IMR-90 (cell line): ENCODE data around the gene USP9X. TPM values are rescaled to one million over a fixed set of nuclear protein-coding genes. Genes with fewer than 3 reads are reported as not detected.

ENCODE experiments used
- ATAC-seq: fragments of 200-7000 bp; cut with Tn5 transposase; 2 replicates; pipeline ENCODE4 v1.9.1; 2020; ENCODE audit warnings: low read depth, mild to moderate bottlenecking, moderate library complexity
- BruUV-seq: library from RNA; stranded (reverse); fragments of 400-500 nt; replicated peaks from 2 replicates; lab custom pipeline; 2021; lab: Mats Ljungman, UMichigan
- CTCF ChIA-PET: fragments of 300-600 bp; formaldehyde crosslinking; extraction: SDS; loops from one replicate; lab custom pipeline; 2021; ENCODE audit warnings: antibody characterized with exemption; lab: Yijun Ruan, JAX
- POLR2A ChIA-PET: fragments of 300-600 bp; sonication (Branson Sonifier 250); formaldehyde crosslinking; loops from one replicate; lab custom pipeline; 2022; ENCODE audit warnings: antibody characterized with exemption; ENCODE audit not compliant: unreplicated experiment; lab: Charles Lee
- DNase-seq: peaks from one replicate; pipeline ENCODE4 v3.0.0; 2013
- H2AFZ ChIP-seq: replicated peaks from 2 replicates; pipeline ENCODE3; 2013; ENCODE audit warnings: low read length, mild to moderate bottlenecking; ENCODE audit not compliant: poor library complexity
- H2AK5ac ChIP-seq: 2 replicates; pipeline ENCODE4 v1.6.1; 2013; ENCODE audit warnings: low read depth, low read length, inconsistent platforms
- H2AK9ac ChIP-seq: replicated peaks from 2 replicates; pipeline ENCODE3; 2013; ENCODE audit warnings: mild to moderate bottlenecking, low read depth, low read length, moderate library complexity; ENCODE audit not compliant: poor library complexity
- H2BK120ac ChIP-seq: 2 replicates; pipeline ENCODE4 v1.6.1; 2013; ENCODE audit warnings: low read depth, low read length, inconsistent platforms
- H2BK15ac ChIP-seq: 3 replicates; pipeline ENCODE4 v1.6.1; 2013; ENCODE audit warnings: low read depth, low read length, inconsistent platforms
- H2BK20ac ChIP-seq: 2 replicates; pipeline ENCODE4 v1.6.1; 2013; ENCODE audit warnings: low read depth, mild to moderate bottlenecking, inconsistent platforms, low read length, moderate library complexity
- H2BK5ac ChIP-seq: 2 replicates; pipeline ENCODE4 v1.6.1; 2013; ENCODE audit warnings: mild to moderate bottlenecking, low read depth, low read length, inconsistent platforms; ENCODE audit not compliant: poor library complexity, severe bottlenecking
- H3K14ac ChIP-seq: replicated peaks from 2 replicates; pipeline ENCODE4 v1.6.1; 2013; ENCODE audit warnings: low read depth, low read length, inconsistent platforms
- H3K18ac ChIP-seq: 2 replicates; pipeline ENCODE4 v1.6.1; 2013; ENCODE audit warnings: low read depth, low read length, control low read depth
- H3K23ac ChIP-seq: 2 replicates; pipeline ENCODE4 v1.6.1; 2013; ENCODE audit warnings: low read depth, low read length, inconsistent platforms
- H3K27ac ChIP-seq: 2 replicates; pipeline ENCODE4 v1.5.1; 2013; ENCODE audit warnings: mild to moderate bottlenecking, control low read depth, low read length; ENCODE audit not compliant: insufficient read depth
- H3K27me3 ChIP-seq: 2 replicates; pipeline ENCODE4 v1.6.1; 2013; ENCODE audit warnings: low read length; ENCODE audit not compliant: control insufficient read depth, insufficient read depth
- H3K36me3 ChIP-seq: 2 replicates; pipeline ENCODE4 v1.6.1; 2013; ENCODE audit warnings: low read length, mixed read lengths; ENCODE audit not compliant: control insufficient read depth, insufficient read depth
- H3K4ac ChIP-seq: 2 replicates; pipeline ENCODE4 v1.6.1; 2013; ENCODE audit warnings: low read depth, low read length, inconsistent platforms
- H3K4me1 ChIP-seq: 2 replicates; pipeline ENCODE4 v1.6.1; 2013; ENCODE audit warnings: low read length, mixed read lengths; ENCODE audit not compliant: control insufficient read depth, insufficient read depth
- H3K4me2 ChIP-seq: 2 replicates; pipeline ENCODE4 v1.6.1; 2013; ENCODE audit warnings: low read depth, mild to moderate bottlenecking, control low read depth, low read length, moderate library complexity
- H3K4me3 ChIP-seq: 2 replicates; pipeline ENCODE4 v1.5.1; 2013; ENCODE audit warnings: low read depth, mild to moderate bottlenecking, control low read depth, low read length, moderate library complexity; ENCODE audit not compliant: insufficient read depth
- H3K56ac ChIP-seq: 2 replicates; pipeline ENCODE4 v1.6.1; 2013; ENCODE audit warnings: low read length, inconsistent platforms; ENCODE audit not compliant: insufficient read depth; ENCODE audit errors: extremely low read depth
- H3K79me1 ChIP-seq, 2 experiments: 2 replicates each; pipeline ENCODE4 v1.6.1; 2013; ENCODE audit warnings: low read length in 2 of 2, inconsistent platforms in 1 of 2, low read depth in 1 of 2
- H3K9ac ChIP-seq: 2 replicates; pipeline ENCODE4 v1.6.1; 2013; ENCODE audit warnings: low read depth, low read length, control low read depth
- H3K9me1 ChIP-seq: 2 replicates; pipeline ENCODE4 v1.6.1; 2013; ENCODE audit warnings: low read length, inconsistent platforms; ENCODE audit not compliant: insufficient read depth
- H3K9me3 ChIP-seq: 2 replicates; pipeline ENCODE4 v1.6.1; 2013; ENCODE audit warnings: low read length; ENCODE audit not compliant: control insufficient read depth, insufficient read depth
- H4K20me1 ChIP-seq: 2 replicates; pipeline ENCODE4 v1.6.1; 2013; ENCODE audit warnings: low read length, inconsistent platforms; ENCODE audit not compliant: insufficient read depth
- H4K5ac ChIP-seq: 2 replicates; pipeline ENCODE4 v1.6.1; 2013; ENCODE audit warnings: mild to moderate bottlenecking, low read depth, low read length, control low read depth
- H4K8ac ChIP-seq, 2 experiments: 2 replicates each; pipeline ENCODE4 v1.6.1; 2013; ENCODE audit warnings: low read depth in 2 of 2, low read length in 2 of 2, control low read depth in 1 of 2, inconsistent platforms in 1 of 2
- H4K91ac ChIP-seq: 2 replicates; pipeline ENCODE4 v1.6.1; 2013; ENCODE audit warnings: low read depth, low read length, inconsistent platforms; ENCODE audit not compliant: insufficient read depth
- BHLHE40 ChIP-seq: fragments of 150-350 bp; IDR thresholded peaks from 2 replicates; pipeline ENCODE4 v1.6.1; 2016; ENCODE audit warnings: mild to moderate bottlenecking, low read depth, low read length
- CEBPB ChIP-seq: IDR thresholded peaks from 2 replicates; pipeline ENCODE4 v1.6.1; 2012; ENCODE audit warnings: low read depth, low read length, improper control_type of control experiment
- CHD1 ChIP-seq: IDR thresholded peaks from 2 replicates; pipeline ENCODE4 v1.6.1; 2012; ENCODE audit warnings: low read depth, low read length, improper control_type of control experiment
- CTCF ChIP-seq: conservative IDR thresholded peaks from 2 replicates; pipeline ENCODE4 v1.5.1; 2012; ENCODE audit warnings: mild to moderate bottlenecking, low read depth, low read length, improper control_type of control experiment
- ELK1 ChIP-seq: fragments of 150-350 bp; IDR thresholded peaks from 2 replicates; pipeline ENCODE4 v1.6.1; 2016; ENCODE audit warnings: low read depth, mild to moderate bottlenecking, low read length, moderate library complexity, borderline replicate concordance
- FOS ChIP-seq: fragments of 150-350 bp; IDR thresholded peaks from 2 replicates; pipeline ENCODE4 v1.6.1; 2016; ENCODE audit warnings: low read depth, low read length
- MAFK ChIP-seq: IDR thresholded peaks from 2 replicates; pipeline ENCODE4 v1.6.1; 2012; ENCODE audit warnings: low read depth, low read length, improper control_type of control experiment
- MAZ ChIP-seq: IDR thresholded peaks from 2 replicates; pipeline ENCODE4 v1.6.1; 2012; ENCODE audit warnings: low read depth, mild to moderate bottlenecking, low read length, improper control_type of control experiment, moderate library complexity, borderline replicate concordance
- MXI1 ChIP-seq: IDR thresholded peaks from 2 replicates; pipeline ENCODE4 v1.6.1; 2012; ENCODE audit warnings: low read depth, mild to moderate bottlenecking, low read length, moderate library complexity, borderline replicate concordance
- NFE2L2 ChIP-seq: fragments of 150-350 bp; IDR thresholded peaks from 2 replicates; pipeline ENCODE4 v1.6.1; 2016; ENCODE audit warnings: low read depth, mild to moderate bottlenecking, low read length
- POLR2A ChIP-seq: IDR thresholded peaks from 2 replicates; pipeline ENCODE4 v1.6.1; 2012; ENCODE audit warnings: mild to moderate bottlenecking, low read depth, low read length
- RAD21 ChIP-seq: IDR thresholded peaks from 2 replicates; pipeline ENCODE4 v1.6.1; 2012; ENCODE audit warnings: low read length, improper control_type of control experiment
- RCOR1 ChIP-seq: IDR thresholded peaks from 2 replicates; pipeline ENCODE4 v1.6.1; 2012; ENCODE audit warnings: mild to moderate bottlenecking, low read length, improper control_type of control experiment; ENCODE audit not compliant: insufficient replicate concordance
- RFX5 ChIP-seq: IDR thresholded peaks from 2 replicates; pipeline ENCODE4 v1.8.0; 2012; ENCODE audit warnings: low read depth, mild to moderate bottlenecking, low read length, moderate library complexity
- SMC3 ChIP-seq: fragments of 150-350 bp; IDR thresholded peaks from 2 replicates; pipeline ENCODE4 v1.6.1; 2016; ENCODE audit warnings: low read depth, mild to moderate bottlenecking, antibody characterized with exemption, low read length, moderate library complexity
- USF2 ChIP-seq: fragments of 150-350 bp; IDR thresholded peaks from 2 replicates; pipeline ENCODE4 v1.6.1; 2017; ENCODE audit warnings: mild to moderate bottlenecking, antibody characterized with exemption, low read length, low read depth
- WGBS, 2 experiments: methylation state at CpG; one replicate each; pipeline versions ENCODE4 v1.1.5 to v1.1.7; 2013; ENCODE audit warnings: missing lambda C conversion rate in 2 of 2; ENCODE audit not compliant: insufficient read length in 1 of 2; ENCODE audit errors: extremely low coverage in 2 of 2; 5-methylcytosine and 5-hydroxymethylcytosine counted together
- dilution Hi-C: fragments of 300-500 bp; cut with HindIII; formaldehyde crosslinking; loops from one replicate; pipeline ENCODE4 v1.14.3; 2018; ENCODE audit warnings: low sequenced_read_pairs; ENCODE audit not compliant: unreplicated experiment
- in situ Hi-C: fragments of 300-500 bp; cut with MboI; formaldehyde crosslinking; loops from 3 replicates; pipeline ENCODE4 v1.14.3; 2019; ENCODE audit warnings: low sequenced_read_pairs, inconsistent platforms, mixed read lengths
- intact Hi-C: fragments of 100-400 bp; cut with micrococcal nuclease; formaldehyde crosslinking; loops from 2 replicates; pipeline ENCODE4 v1.10.0; 2022
- polyA plus RNA-seq, 3 experiments: library from polyadenylated mRNA; depleted of rRNA; stranded (reverse); fragments of >200 nt; gene quantifications; 2 replicates each; pipeline ENCODE4 v1.2.3, GENCODE V29; 2012; ENCODE audit warnings: low replicate concordance in 1 of 3
- total RNA-seq: library from RNA; depleted of rRNA; stranded (reverse); fragments of >200 nt; gene quantifications from 2 replicates; pipeline ENCODE4 v1.2.3, GENCODE V29; 2012

Gene USP9X
- total and polyA plus RNA-seq, 2 of the 4 experiments (the other 2 are of a cell fraction): 17.5 to 104 TPM

GRCh38 chrX:41095174-41095573 is 9.9 kb downstream of the USP9X start:
- Histone ChIP-seq H4K91ac (no peak overlapping the region), H3K4ac (no peak overlapping the region), H3K18ac (no peak overlapping the region), H3K4me1 (peaks cover 3% of the 10 kb centered on the region), H4K8ac (no peak overlapping the region), H2BK5ac (no peak overlapping the region), H3K9me1 (peaks cover 23% of the 10 kb centered on the region), H2AK9ac (no peak overlapping the region), H3K79me1 (peaks cover 0 to 33% of the 10 kb centered on the region in 2 experiments; a peak in 3 of 4 replicates), H3K4me3 (no peak overlapping the region), H3K23ac (no peak overlapping the region), H3K4me2 (no peak overlapping the region), H3K9ac (no peak overlapping the region), H3K14ac (no peak overlapping the region), H2AFZ (no peak overlapping the region), H2BK15ac (no peak overlapping the region), H3K56ac (no peak overlapping the region), H2BK20ac (no peak overlapping the region), H3K27ac (no peak overlapping the region), H2AK5ac (no peak overlapping the region), H4K5ac (no peak overlapping the region), H3K9me3 (no peaks in the 10 kb centered on the region), H4K20me1 (peaks cover 99% of the 10 kb centered on the region), H3K27me3 (peaks cover 6% of the 10 kb centered on the region), H3K36me3 (0 out of 2 replicates have a peak, but pooled peaks cover 1% of the 10 kb centered on the region), H2BK120ac (no peak overlapping the region)
- DNase-seq (no peak), ATAC-seq (no peak)
- dilution Hi-C loops (no loop called here), in situ Hi-C loops (no loop called here), intact Hi-C loops (no loop called here)
- no TSS peak for BruUV-seq
- ChIA-PET POLR2A (no interaction called here), CTCF (no interaction called here)
- no peak for TF ChIP-seq FOS
- TF ChIP-seq CHD1: no peak
- TF ChIP-seq ELK1: no peak
- no peak for TF ChIP-seq MXI1
- TF ChIP-seq MAZ: no peak
- no peak for TF ChIP-seq USF2
- TF ChIP-seq RAD21: no peak
- no peak for TF ChIP-seq RFX5
- no peak for TF ChIP-seq POLR2A
- TF ChIP-seq SMC3: no peak
- TF ChIP-seq CTCF: no peak
- no peak for TF ChIP-seq BHLHE40
- no peak for TF ChIP-seq CEBPB
- no peak for TF ChIP-seq RCOR1
- TF ChIP-seq NFE2L2: no peak
- TF ChIP-seq MAFK: no peak
- WGBS, 2 experiments: no CpG with 5 or more reads among the region's 1 CpG
